ENCODE measurements around the gene AGXT2. TPM values are rescaled to one million over a fixed set of nuclear protein-coding genes. Genes with fewer than 3 reads are reported as not detected.

AGXT2 gene
- total and polyA plus RNA-seq, 2 donors (not counting 3 experiments of a cell fraction or from before 2014, with no cell fraction given), result not detected

DNA sequence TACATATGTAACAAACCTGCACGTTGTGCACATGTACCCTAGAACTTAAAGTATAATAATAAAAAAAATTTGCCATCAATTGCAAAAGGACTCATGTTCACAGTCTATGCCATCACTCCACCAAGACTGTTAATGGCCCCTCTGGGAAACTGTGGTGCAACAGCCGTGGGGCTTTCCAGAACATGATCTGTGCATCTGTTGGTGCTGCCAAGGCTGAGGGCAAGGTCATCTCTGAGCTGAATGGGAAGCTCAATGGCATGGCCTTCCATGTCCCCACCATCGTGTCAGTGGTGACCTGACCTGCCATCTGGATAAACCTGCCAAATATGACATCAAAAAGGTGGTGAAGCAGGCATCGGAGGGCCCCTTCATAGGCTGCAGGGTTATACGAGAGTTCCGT lies 33.4 kb upstream of the AGXT2 start:
- Histone ChIP-seq H2AFZ (ENCODE audit: low read depth, low read length) (no peak overlapping the region), H4K20me1 (replicated peaks; ENCODE audit: control insufficient read depth, extremely low read depth, insufficient read depth, low read length) (no peaks in the 10 kb centered on the region), H3K79me2 (ENCODE audit: control insufficient read depth, insufficient read depth, low read length) (no peaks in the 10 kb centered on the region), H3K4me1 (ENCODE audit: control insufficient read depth, extremely low read depth, insufficient read depth, low read length) (no peaks in the 10 kb centered on the region), H3K9me3 (replicated peaks; ENCODE audit: control insufficient read depth, insufficient read depth, low read length) (no peaks in the 10 kb centered on the region), H3K27ac (ENCODE audit: insufficient read depth, low read depth, low read length) (no peak overlapping the region), H3K9ac (replicated peaks; ENCODE audit: extremely low read depth, insufficient read depth, low read length) (no peak overlapping the region), H3K9me1 (replicated peaks; ENCODE audit: control insufficient read depth, extremely low read depth, insufficient read depth, low read length) (no peaks in the 10 kb centered on the region), H3K36me3 (ENCODE audit: control insufficient read depth in 2 of 2, extremely low read depth in 1 of 2, insufficient read depth in 2 of 2, low read length in 2 of 2) (no peaks in the 10 kb centered on the region), H3K4me3 (replicated peaks in 1 of 3; ENCODE audit: insufficient read depth in 1 of 3, low read depth in 1 of 3, low read length in 3 of 3) (no peak overlapping the region), H3K4me2 (ENCODE audit: insufficient read depth, low read length) (no peak overlapping the region), H3K27me3 (ENCODE audit: control insufficient read depth in 2 of 2, insufficient read depth in 2 of 2, low read length in 2 of 2) (no peaks in the 10 kb centered on the region)
- FAIRE-seq (no peak), DNase-seq (ENCODE audit: low read depth, low spot score) (no peak)
- BruUV-seq (replicated peaks), result no TSS peak
- ChIA-PET CTCF (interaction anchor here (1.1 kb wide), 1 partner anchor 37 kb away, joined by 3 read pairs; no protein-coding TSS in a partner anchor), POLR2A (no interaction called here)
- TF ChIP-seq MYC (IDR thresholded peaks at IDR 0.05; ENCODE audit: low read depth, low read length) (no peak), POLR2A (IDR thresholded peaks at IDR 0.05; ENCODE audit: low read depth, low read length) (no peak), GATA2 (IDR thresholded peaks at IDR 0.05; ENCODE audit: insufficient read depth, insufficient read length, low read depth, low read length) (no peak), FOS (IDR thresholded peaks at IDR 0.05; ENCODE audit: borderline replicate concordance, insufficient read depth, low read length) (no peak), EZH2 (IDR thresholded peaks at IDR 0.05; ENCODE audit: borderline replicate concordance, low read depth, low read length, severe bottlenecking) (no peak), POLR2AphosphoS5 (IDR thresholded peaks at IDR 0.05; ENCODE audit: insufficient read depth, low read depth, low read length) (no peak), JUN (IDR thresholded peaks at IDR 0.05; ENCODE audit: borderline replicate concordance, insufficient read depth, insufficient read length, low read depth) (no peak)
- TF ChIP-seq, protein P1, sequence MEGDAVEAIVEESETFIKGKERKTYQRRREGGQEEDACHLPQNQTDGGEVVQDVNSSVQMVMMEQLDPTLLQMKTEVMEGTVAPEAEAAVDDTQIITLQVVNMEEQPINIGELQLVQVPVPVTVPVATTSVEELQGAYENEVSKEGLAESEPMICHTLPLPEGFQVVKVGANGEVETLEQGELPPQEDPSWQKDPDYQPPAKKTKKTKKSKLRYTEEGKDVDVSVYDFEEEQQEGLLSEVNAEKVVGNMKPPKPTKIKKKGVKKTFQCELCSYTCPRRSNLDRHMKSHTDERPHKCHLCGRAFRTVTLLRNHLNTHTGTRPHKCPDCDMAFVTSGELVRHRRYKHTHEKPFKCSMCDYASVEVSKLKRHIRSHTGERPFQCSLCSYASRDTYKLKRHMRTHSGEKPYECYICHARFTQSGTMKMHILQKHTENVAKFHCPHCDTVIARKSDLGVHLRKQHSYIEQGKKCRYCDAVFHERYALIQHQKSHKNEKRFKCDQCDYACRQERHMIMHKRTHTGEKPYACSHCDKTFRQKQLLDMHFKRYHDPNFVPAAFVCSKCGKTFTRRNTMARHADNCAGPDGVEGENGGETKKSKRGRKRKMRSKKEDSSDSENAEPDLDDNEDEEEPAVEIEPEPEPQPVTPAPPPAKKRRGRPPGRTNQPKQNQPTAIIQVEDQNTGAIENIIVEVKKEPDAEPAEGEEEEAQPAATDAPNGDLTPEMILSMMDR (IDR thresholded peaks at IDR 0.05; ENCODE audit: extremely low read depth in 1 of 2, insufficient read depth in 1 of 2, low read depth in 1 of 2, low read length in 2 of 2), result no peak
- TF ChIP-seq, protein P2, sequence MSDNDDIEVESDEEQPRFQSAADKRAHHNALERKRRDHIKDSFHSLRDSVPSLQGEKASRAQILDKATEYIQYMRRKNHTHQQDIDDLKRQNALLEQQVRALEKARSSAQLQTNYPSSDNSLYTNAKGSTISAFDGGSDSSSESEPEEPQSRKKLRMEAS (IDR thresholded peaks at IDR 0.05; ENCODE audit: insufficient read depth, insufficient read length), result no peak
- dilution Hi-C loops (cut with MboI; ENCODE audit: extremely low pct_ligation_motif_present, low sequenced_read_pairs) (no loop called here), intact Hi-C loops (cut with micrococcal nuclease) (no loop called here)

Data from endothelial cell of umbilical vein (primary cell).